WERI-Rb-1 (cell line): ENCODE measurements around the gene TUT4.

ENCODE experiments used
- DNase-seq: peaks from one replicate; pipeline ENCODE4 v3.0.0-alpha.2; 2020
- H3K27ac ChIP-seq: fragments of 250-450 bp; sonication (Bioruptor Pico); 2 replicates; pipeline ENCODE4 v1.5.1; 2020; ENCODE audit warnings: mild to moderate bottlenecking, moderate library complexity
- H3K27me3 ChIP-seq: fragments of 250-450 bp; sonication (Bioruptor Pico); 2 replicates; pipeline ENCODE4 v1.5.1; 2021; ENCODE audit warnings: mild to moderate bottlenecking, low read depth, moderate library complexity; ENCODE audit not compliant: insufficient read depth, severe bottlenecking
- H3K36me3 ChIP-seq: fragments of 250-450 bp; sonication (Bioruptor Pico); 2 replicates; pipeline ENCODE4 v1.5.1; 2020; ENCODE audit warnings: mild to moderate bottlenecking, moderate library complexity
- H3K4me3 ChIP-seq: 2 replicates; pipeline ENCODE4 v1.5.1; 2011; ENCODE audit warnings: low read depth, mild to moderate bottlenecking, control low read depth, low read length
- H3K9me3 ChIP-seq: fragments of 250-450 bp; sonication (Bioruptor Pico); 2 replicates; pipeline ENCODE4 v1.5.1; 2021; ENCODE audit warnings: mild to moderate bottlenecking, moderate library complexity; ENCODE audit not compliant: severe bottlenecking
- TF ChIP-seq, protein P1 (sequence below): IDR thresholded peaks from 2 replicates; pipeline ENCODE4 v1.5.1; 2011; ENCODE audit warnings: low read depth, mild to moderate bottlenecking, control low read depth, inconsistent platforms, low read length

The TUT4 gene

DNA sequence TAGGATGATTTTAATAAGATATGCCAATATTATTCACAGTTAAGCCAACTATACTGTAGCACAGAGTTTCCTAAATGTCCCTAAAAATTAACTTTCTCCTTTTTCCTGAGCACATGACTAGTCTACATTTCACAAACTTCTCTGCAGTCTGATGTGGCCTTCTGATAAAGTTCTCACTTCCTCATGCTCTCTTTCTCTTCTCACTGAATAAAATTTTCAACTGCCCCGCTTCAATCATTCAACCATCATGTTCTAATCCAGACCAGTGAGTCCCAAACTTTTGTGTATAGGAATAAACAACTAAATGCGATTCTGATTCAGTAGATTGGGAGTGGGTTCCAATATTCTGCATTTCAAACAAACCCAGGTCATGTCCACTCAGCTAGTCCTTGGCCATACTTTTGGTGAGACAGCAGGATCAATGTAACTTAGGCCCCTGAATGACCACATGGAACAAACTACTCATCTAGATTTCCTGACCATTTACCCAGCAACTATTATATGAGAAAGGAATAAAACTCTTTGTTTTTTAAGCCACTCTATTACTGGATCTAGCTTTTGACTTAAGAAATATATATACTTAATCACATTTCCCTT lies 20.1 kb downstream of the TUT4 start:
- H3K36me3 ChIP-seq: peaks cover 12% of the 10 kb centered on the region
- H3K4me3 ChIP-seq: no peak overlapping the region
- TF ChIP-seq, protein P1, sequence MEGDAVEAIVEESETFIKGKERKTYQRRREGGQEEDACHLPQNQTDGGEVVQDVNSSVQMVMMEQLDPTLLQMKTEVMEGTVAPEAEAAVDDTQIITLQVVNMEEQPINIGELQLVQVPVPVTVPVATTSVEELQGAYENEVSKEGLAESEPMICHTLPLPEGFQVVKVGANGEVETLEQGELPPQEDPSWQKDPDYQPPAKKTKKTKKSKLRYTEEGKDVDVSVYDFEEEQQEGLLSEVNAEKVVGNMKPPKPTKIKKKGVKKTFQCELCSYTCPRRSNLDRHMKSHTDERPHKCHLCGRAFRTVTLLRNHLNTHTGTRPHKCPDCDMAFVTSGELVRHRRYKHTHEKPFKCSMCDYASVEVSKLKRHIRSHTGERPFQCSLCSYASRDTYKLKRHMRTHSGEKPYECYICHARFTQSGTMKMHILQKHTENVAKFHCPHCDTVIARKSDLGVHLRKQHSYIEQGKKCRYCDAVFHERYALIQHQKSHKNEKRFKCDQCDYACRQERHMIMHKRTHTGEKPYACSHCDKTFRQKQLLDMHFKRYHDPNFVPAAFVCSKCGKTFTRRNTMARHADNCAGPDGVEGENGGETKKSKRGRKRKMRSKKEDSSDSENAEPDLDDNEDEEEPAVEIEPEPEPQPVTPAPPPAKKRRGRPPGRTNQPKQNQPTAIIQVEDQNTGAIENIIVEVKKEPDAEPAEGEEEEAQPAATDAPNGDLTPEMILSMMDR: no peak
- H3K9me3 ChIP-seq: no peaks in the 10 kb centered on the region
- H3K27me3 ChIP-seq: no peaks in the 10 kb centered on the region
- H3K27ac ChIP-seq: no peak overlapping the region
- DNase-seq: no peak

DNA sequence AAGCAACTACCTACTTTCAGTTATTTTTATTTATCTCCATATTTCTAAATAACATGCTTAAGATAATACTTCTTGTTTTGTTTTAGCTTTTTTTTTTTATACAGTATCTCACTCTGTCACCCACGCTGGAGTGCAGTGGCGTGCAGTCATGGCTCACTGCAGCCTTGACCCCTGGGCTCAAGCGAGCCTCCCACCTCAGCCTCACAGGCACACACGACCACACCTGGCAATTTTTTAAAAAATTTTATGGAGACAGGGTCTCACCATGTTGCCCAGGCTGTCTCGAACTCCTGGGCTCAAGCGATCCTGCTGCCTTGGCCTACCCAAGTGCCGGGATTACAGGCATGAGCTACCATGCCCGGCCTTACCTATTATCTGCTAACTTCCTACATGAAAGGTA lies 20.6 kb downstream of the TUT4 start:
- Histone ChIP-seq H3K27ac (no peak overlapping the region), H3K27me3 (no peaks in the 10 kb centered on the region), H3K4me3 (no peak overlapping the region), H3K9me3 (no peaks in the 10 kb centered on the region), H3K36me3 (peaks cover 12% of the 10 kb centered on the region)
- TF ChIP-seq, protein P1: no peak
- no peak for DNase-seq

DNA sequence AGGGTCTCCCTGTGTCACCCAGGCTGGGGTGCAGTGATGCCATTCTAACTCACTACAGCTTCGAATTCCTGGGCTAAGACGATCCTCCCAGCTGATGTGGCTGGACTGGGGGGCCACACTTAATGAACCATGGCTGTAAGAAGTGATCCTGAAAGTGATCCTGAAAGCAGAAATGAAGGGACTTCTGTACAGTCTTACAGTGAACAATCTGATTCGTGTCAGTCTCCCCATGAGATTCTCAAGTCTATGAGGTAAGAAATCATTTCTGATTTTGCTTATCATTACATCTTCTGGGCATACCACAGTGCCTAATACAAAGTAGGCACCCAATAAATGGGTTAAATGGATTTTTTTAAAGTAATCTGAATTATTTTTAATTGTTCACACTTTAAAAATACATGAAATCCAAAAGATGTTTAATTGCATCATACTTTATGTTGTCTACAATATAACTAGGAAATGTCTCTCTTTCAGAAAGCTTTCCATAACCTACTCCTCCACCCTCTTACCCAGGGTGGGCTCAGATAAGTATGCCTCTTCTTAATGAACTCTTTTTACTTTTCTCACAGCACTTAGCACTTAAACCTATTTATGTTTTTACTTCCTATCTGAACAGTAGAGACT lies 21.5 kb downstream of the TUT4 start:
- DNase-seq: no peak
- Histone ChIP-seq H3K4me3 (no peak overlapping the region), H3K27me3 (no peaks in the 10 kb centered on the region), H3K27ac (no peak overlapping the region), H3K9me3 (no peaks in the 10 kb centered on the region), H3K36me3 (peaks cover 19% of the 10 kb centered on the region)
- TF ChIP-seq, protein P1: no peak

DNA sequence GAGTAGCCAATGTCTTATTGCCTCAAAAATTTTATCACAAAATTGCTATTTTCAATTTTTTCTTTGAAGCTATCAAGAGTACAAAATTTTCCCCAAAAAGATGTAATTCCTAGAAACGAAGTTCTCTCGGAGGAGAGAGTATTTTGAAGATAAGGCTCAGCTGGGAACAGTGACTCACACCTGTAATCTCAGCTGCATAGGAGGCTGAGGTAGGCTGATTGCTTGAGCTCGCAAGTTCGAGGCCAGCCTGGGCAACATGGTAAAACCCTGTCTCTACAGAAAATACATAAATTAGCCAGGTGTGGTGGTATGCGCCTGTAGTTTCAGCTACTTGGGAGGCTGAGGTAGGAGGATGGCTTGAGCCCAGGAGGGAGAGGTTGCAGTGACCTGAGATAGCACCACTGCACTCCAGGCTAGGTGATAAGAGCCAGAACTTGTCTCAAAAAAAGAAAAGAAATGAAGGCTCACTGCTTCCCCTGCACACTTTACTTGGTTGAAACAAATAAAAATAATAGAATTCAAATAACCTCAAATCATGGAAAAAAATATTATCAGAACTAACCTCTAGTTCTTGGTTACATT lies 22.2 kb downstream of the TUT4 start:
- TF ChIP-seq, protein P1: no peak
- Histone ChIP-seq H3K27ac (no peak overlapping the region), H3K27me3 (no peaks in the 10 kb centered on the region), H3K9me3 (no peaks in the 10 kb centered on the region), H3K36me3 (peaks cover 24% of the 10 kb centered on the region), H3K4me3 (no peak overlapping the region)
- no peak for DNase-seq

DNA sequence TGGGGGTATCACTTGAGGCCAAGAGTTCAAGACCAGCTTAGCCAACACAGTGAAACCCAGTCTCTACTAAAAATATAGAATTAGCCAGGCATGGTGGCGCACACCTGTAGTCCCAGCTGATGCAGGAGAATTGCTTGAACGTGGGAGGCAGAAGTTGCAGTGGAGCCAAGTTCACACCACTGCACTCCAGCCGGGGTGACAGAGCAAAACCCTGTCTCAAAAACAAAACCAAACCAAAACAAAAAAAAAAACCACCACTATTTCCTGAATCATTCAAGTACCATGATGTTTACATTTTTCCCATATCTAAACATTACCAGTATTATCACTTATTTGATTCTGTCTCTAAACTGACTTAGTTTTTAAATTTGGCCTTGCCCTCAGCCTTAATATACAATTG lies 29.5 kb downstream of the TUT4 start:
- Histone ChIP-seq H3K27ac (no peak overlapping the region), H3K36me3 (peaks cover 61% of the 10 kb centered on the region), H3K27me3 (no peaks in the 10 kb centered on the region), H3K9me3 (no peaks in the 10 kb centered on the region), H3K4me3 (no peak overlapping the region)
- TF ChIP-seq, protein P1: no peak
- no peak for DNase-seq
